GM19463 (cell line): ENCODE data around the gene ADSS2.
"Not testable (repeated sequence)": the region's sequence is repeated elsewhere in the genome, so short reads cannot be mapped to it uniquely, and the experiment has no call there.

ENCODE experiments used
- ATAC-seq: cut with Tn5 transposase; IDR thresholded peaks from one replicate; pipeline ENCODE4 v1.9.1; 2021; ENCODE audit warnings: mild to moderate bottlenecking, moderate library complexity; ENCODE audit not compliant: unreplicated experiment

The ADSS2 gene

GRCh38 chr1:244368279-244368678 is 83.4 kb downstream of the ADSS2 start:
- ATAC-seq: no peak

GRCh38 chr1:244367399-244368114 is 84.2 kb downstream of the ADSS2 start:
- no peak for ATAC-seq

GRCh38 chr1:244365809-244366208 is 85.9 kb downstream of the ADSS2 start:
- no peak for ATAC-seq

- not testable (repeated sequence) for ATAC-seq
Measured at GRCh38 chr1:244365262-244365661, 86.4 kb downstream of the ADSS2 start.

- no peak for ATAC-seq
Measured at GRCh38 chr1:244362476-244362875, 89.2 kb downstream of the ADSS2 start.

- ATAC-seq: no peak
Measured at GRCh38 chr1:244361764-244362473, 89.8 kb downstream of the ADSS2 start.
